NB4 (cell line): Measurements from ENCODE around the gene TRIM28.

ENCODE experiments used
- POLR2A ChIP-seq: IDR thresholded peaks from 2 replicates; pipeline ENCODE4 v1.6.1; 2011; ENCODE audit warnings: mild to moderate bottlenecking; ENCODE audit not compliant: insufficient read length; ENCODE audit errors: extremely low read depth
- TF ChIP-seq, protein P1 (sequence below): IDR thresholded peaks from 2 replicates; pipeline ENCODE4 v1.6.1; 2011; ENCODE audit warnings: low read depth, low read length

DNA sequence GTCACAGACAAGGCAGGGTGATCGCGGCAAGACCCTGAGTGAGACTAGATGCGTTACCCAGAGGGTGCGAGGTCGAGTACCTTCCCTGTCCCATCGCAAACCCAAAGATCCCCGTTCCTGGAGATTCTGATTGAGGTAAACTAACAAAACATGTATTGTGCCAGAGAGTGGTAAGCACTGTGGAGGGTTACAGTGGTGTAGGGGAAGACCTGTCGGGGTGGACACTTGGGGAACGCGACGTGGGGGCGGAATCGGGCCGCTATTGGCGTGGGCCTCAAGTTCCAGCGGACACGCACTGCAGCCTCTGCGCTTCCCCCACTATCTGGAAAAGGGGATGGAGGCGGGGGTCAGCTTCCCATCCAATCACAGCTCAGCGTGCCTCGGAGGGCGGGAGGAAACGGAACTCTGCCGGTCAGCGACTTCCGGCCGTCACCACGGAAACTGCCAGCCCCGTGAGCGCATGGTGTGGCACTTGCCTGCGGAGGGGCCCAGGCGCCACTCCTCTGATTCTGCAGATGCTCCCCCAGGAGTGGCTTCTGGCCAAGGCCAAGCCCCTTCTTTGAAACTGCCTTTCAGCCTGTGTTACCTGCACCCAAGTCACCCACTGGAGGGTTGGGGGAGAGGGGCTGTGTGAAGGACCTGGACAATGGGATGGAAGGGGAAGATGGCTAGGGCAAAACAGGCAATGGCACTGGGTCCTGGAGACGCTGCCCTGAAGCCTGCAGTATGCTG is 15.6 kb downstream of the TRIM28 start:
- TF ChIP-seq POLR2A: peak; percentile 92
- TF ChIP-seq, protein P1, sequence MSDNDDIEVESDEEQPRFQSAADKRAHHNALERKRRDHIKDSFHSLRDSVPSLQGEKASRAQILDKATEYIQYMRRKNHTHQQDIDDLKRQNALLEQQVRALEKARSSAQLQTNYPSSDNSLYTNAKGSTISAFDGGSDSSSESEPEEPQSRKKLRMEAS: peak; percentile 91
